HEK293T (cell line): ENCODE data around the gene PRKAR2A.
"Not testable (repeated sequence)": the region's sequence is repeated elsewhere in the genome, so short reads cannot be mapped to it uniquely, and the experiment has no call there.

Source experiments
- CTCF ChIA-PET: fragments of 350-600 bp; formaldehyde crosslinking; extraction: SDS; loops from one replicate; lab custom pipeline; 2021; ENCODE audit warnings: antibody characterized with exemption, inconsistent platforms; lab: Yijun Ruan, JAX
- POLR2A ChIA-PET: fragments of 350-600 bp; formaldehyde crosslinking; extraction: SDS; loops from one replicate; lab custom pipeline; 2020; ENCODE audit warnings: antibody characterized with exemption, inconsistent platforms; lab: Yijun Ruan, JAX
- DNase-seq: peaks from one replicate; pipeline ENCODE4 v3.0.0; 2012; ENCODE audit warnings: mixed read lengths; ENCODE audit errors: extremely low spot score
- ARNT ChIP-seq: fragments of 450-650 bp; IDR thresholded peaks from 2 replicates; pipeline ENCODE4 v1.6.1; 2017; ENCODE audit warnings: mild to moderate bottlenecking
- BHLHE40 ChIP-seq: fragments of 450-650 bp; IDR thresholded peaks from 2 replicates; pipeline ENCODE4 v1.6.1; 2016; ENCODE audit warnings: mild to moderate bottlenecking, moderate library complexity, borderline replicate concordance
- CTBP1 ChIP-seq: fragments of 450-650 bp; IDR thresholded peaks from 2 replicates; pipeline ENCODE4 v1.6.1; 2016; ENCODE audit warnings: borderline replicate concordance
- ELF4 ChIP-seq: fragments of 450-650 bp; IDR thresholded peaks from 2 replicates; pipeline ENCODE4 v1.6.1; 2017; ENCODE audit warnings: antibody characterized with exemption
- FOXA1 ChIP-seq: fragments of 450-650 bp; IDR thresholded peaks from 2 replicates; pipeline ENCODE4 v1.6.1; 2016; ENCODE audit warnings: mild to moderate bottlenecking
- FOXK2 ChIP-seq: fragments of 450-650 bp; IDR thresholded peaks from 2 replicates; pipeline ENCODE4 v1.6.1; 2016; ENCODE audit warnings: mild to moderate bottlenecking
- FOXM1 ChIP-seq: fragments of 450-650 bp; IDR thresholded peaks from 2 replicates; pipeline ENCODE4 v1.6.1; 2017; ENCODE audit warnings: mild to moderate bottlenecking, borderline replicate concordance
- HDGF ChIP-seq: fragments of 450-650 bp; IDR thresholded peaks from 2 replicates; pipeline ENCODE4 v1.6.1; 2017; ENCODE audit warnings: antibody characterized with exemption, borderline replicate concordance
- L3MBTL2 ChIP-seq: fragments of 450-650 bp; conservative IDR thresholded peaks from 2 replicates; pipeline ENCODE4 v1.6.1; 2016; ENCODE audit warnings: mild to moderate bottlenecking
- LEF1 ChIP-seq: fragments of 450-650 bp; IDR thresholded peaks from 2 replicates; pipeline ENCODE4 v1.6.1; 2017; ENCODE audit warnings: mild to moderate bottlenecking, borderline replicate concordance
- NFRKB ChIP-seq: fragments of 450-650 bp; IDR thresholded peaks from 2 replicates; pipeline ENCODE4 v1.6.1; 2016; ENCODE audit warnings: mild to moderate bottlenecking, moderate library complexity
- SP1 ChIP-seq: fragments of 450-650 bp; IDR thresholded peaks from 2 replicates; pipeline ENCODE4 v1.6.1; 2017
- SUZ12 ChIP-seq: fragments of 450-650 bp; IDR thresholded peaks from 2 replicates; pipeline ENCODE4 v1.6.1; 2016; ENCODE audit warnings: mild to moderate bottlenecking
- TARDBP ChIP-seq: fragments of 450-650 bp; IDR thresholded peaks from 2 replicates; pipeline ENCODE4 v1.6.1; 2016
- ZNF384 ChIP-seq: fragments of 450-650 bp; IDR thresholded peaks from 2 replicates; pipeline ENCODE4 v1.6.1; 2016
- TF ChIP-seq, protein P1 (sequence below): fragments of 450-650 bp; IDR thresholded peaks from 2 replicates; pipeline ENCODE4 v1.6.1; 2016

PRKAR2A gene

DNA sequence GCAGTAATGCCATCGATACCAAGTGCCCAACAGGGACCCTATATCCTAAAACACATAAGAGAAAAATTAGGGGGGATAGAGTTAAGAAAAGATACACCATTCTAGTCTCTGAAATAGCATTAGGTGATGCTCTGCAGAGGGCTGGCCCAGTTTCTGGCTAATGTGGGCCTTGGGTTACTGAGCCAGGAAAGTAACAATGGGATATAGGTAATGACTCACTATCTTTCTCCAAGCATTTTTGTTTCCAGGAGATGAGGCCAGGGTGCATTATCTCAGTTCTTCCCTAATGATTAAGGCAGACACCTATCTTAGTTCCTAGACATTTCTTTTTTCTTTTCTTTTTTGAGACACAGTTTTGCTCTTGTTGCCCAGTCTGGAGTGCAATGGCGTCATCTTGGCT lies 50.0 kb downstream of the PRKAR2A start:
- ChIA-PET CTCF (no interaction called here), POLR2A (no interaction called here)
- TF ChIP-seq LEF1 (no peak), FOXK2 (no peak), BHLHE40 (no peak), SP1 (no peak), NFRKB (no peak), FOXA1 (no peak)
- TF ChIP-seq, protein P1, sequence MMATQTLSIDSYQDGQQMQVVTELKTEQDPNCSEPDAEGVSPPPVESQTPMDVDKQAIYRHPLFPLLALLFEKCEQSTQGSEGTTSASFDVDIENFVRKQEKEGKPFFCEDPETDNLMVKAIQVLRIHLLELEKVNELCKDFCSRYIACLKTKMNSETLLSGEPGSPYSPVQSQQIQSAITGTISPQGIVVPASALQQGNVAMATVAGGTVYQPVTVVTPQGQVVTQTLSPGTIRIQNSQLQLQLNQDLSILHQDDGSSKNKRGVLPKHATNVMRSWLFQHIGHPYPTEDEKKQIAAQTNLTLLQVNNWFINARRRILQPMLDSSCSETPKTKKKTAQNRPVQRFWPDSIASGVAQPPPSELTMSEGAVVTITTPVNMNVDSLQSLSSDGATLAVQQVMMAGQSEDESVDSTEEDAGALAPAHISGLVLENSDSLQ: no peak
- DNase-seq: no peak

DNA sequence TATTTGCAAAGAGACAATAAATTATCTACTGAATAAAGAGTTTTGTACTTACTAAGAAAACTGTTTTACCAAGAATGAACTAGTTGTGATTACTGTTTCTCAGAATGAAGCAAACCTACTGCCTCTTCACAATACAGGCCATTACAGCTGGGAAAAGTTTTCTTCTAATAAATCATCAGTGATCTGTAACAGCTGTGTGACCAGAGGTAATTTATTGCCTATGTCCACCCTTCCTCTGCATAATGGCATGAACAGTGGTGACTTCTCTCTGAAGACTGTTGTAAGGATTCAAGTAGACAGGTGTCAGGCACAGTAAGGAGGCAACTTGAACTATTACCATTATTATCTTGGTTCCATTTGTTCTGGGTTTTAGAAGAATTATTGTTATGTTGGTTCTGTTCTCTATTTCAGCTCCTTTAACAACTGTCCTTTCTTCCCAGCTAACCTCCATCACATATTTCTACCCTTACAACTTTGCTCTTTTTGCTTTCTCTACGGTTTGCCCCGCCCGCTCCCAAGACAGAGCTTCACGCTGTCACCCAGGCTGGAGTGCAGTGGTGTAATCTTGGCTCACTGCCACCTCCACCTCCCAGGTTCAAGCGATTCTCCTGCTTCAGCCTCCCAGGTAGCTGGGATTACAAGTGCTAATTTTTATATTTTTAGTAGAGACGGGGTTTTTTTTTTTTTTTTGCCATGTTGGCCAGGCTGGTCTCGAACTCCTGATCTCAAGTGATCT lies 51.5 kb downstream of the PRKAR2A start:
- no peak for TF ChIP-seq L3MBTL2
- TF ChIP-seq, protein P1: peak; percentile 75
- no peak for DNase-seq
- ChIA-PET CTCF (no interaction called here), POLR2A (no interaction called here)

DNA sequence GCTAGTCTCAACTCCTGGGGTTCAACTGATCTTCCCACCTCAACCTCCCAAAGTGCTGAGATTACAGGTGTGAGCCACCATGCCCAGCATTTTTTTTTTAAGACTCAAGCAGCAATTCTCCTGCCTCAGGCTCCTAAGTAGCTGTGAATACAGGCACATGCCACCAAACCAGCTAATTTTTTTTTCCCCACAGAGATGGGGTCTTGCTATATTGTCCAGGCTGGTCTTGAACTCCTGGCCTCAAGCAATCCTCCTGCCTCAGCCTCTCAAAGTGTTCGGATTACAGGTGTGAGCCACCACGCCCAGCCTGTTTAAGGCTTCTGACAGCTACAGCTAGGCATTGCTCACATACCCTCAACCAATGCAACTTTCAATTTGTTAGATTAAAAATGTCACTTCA lies 54.2 kb downstream of the PRKAR2A start:
- DNase-seq, POLR2A ChIA-PET, CTCF ChIA-PET: not testable (repeated sequence)

DNA sequence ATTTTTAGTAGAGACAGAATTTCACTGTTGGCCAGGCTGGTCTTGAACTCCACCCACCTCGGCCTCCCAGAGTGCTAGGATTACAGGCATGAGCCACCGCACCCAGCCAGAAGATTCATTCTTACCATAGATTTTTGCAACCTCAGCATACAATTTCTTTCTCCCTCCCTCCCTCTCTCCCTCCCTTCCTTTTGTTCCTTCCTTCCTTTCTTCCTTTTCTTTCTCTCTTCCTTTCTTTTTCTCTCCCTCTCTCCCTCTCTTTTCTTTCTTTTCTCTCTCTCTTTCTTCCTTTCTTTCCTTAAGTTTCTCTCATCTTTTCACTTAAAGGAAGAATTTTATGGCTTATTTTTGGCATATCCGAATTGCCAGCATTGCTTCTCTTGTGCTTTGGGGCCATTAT lies 58.0 kb downstream of the PRKAR2A start:
- no peak for DNase-seq
- ChIA-PET CTCF (no interaction called here), POLR2A (no interaction called here)
- no peak for TF ChIP-seq SP1
- no peak for TF ChIP-seq BHLHE40
- TF ChIP-seq NFRKB: no peak
- no peak for TF ChIP-seq FOXA1
- no peak for TF ChIP-seq LEF1
- TF ChIP-seq ELF4: no peak
- TF ChIP-seq ZNF384: no peak
- TF ChIP-seq L3MBTL2: no peak
- TF ChIP-seq TARDBP: no peak
- no peak for TF ChIP-seq CTBP1
- TF ChIP-seq ARNT: no peak

DNA sequence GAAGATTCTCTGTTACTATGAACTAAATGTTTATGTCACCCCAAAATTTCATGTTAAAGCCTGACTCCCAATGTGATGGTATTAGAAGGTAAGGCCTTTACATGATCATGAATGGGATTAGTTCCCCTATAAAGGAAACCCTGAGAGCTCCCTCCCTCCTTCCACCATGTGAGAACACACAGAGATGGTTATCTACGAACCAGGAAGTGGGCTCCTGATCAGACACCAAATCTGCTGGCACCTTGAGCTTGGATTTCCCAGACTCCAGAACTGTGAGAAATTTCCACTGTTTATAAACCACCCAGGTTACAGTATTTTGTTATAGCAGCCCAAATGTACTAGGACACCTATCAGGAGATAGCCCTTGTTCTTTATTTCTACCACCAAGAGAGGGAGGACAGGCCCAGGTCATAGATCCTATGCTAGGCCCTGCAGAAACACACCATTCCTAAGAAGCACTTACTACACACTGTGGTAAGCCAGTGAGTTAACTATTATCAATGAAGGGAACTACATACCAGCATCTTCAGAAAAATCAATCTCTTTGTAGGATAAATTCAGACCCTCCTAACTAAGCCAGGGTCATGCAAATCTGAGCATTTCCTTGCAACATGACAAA lies 59.0 kb downstream of the PRKAR2A start:
- no peak for DNase-seq
- ChIA-PET POLR2A (no interaction called here), CTCF (no interaction called here)
- no peak for TF ChIP-seq L3MBTL2
- TF ChIP-seq SUZ12: no peak
- TF ChIP-seq FOXK2: no peak
- no peak for TF ChIP-seq ZNF384
- TF ChIP-seq FOXA1: no peak
- TF ChIP-seq FOXM1: no peak
- TF ChIP-seq HDGF: no peak
- TF ChIP-seq, protein P1: no peak
- TF ChIP-seq TARDBP: no peak
- TF ChIP-seq LEF1: no peak
- TF ChIP-seq CTBP1: no peak
- no peak for TF ChIP-seq ARNT
- no peak for TF ChIP-seq ELF4
- TF ChIP-seq SP1: no peak
- no peak for TF ChIP-seq NFRKB
- TF ChIP-seq BHLHE40: no peak

DNA sequence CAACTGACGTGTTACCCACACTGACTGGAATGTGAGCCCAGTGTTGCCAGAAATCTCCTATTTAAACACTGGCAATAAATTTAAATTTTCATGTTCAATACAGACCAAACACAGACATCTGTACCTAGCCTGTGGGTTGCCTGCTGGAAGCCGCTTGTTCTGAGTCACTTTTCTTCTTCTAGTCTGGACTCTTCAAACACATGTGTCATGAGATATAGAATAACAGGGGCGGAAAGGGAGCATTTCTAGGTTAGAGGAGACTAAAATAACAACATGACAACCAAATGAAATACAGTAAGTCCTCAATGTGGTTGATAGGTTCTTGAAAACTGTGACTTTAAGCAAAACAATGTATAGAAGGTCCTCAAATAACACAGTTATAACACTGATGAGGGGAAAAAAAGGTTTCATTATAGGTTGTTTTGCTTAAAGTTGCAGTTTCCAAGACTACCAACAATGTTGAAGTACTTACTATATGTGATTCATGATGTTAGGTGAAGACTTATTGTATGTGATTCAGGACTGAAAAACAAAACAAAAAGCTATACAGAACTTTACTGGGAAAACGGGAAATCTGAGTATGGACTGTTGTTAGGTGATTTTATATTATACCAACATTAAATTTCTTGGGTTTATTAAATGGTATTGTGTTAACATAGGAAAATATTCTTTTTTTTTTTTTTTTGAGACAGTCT lies 63.1 kb downstream of the PRKAR2A start:
- POLR2A ChIA-PET: interaction anchor here (1.1 kb wide), 1 partner anchor 15 kb away, joined by 3 read pairs; no protein-coding TSS in a partner anchor
- CTCF ChIA-PET: no interaction called here

More for the DNA sequence above, 63.1 kb downstream of the PRKAR2A start:
- no peak for DNase-seq
- TF ChIP-seq LEF1 (no peak), ZNF384 (no peak), FOXM1 (no peak), NFRKB (no peak), FOXK2 (no peak), BHLHE40 (no peak), SUZ12 (no peak), HDGF (no peak), CTBP1 (no peak), SP1 (no peak), FOXA1 (no peak), L3MBTL2 (no peak)
